ENCODE measurements around the gene MOSPD3. TPM values are rescaled to one million over a fixed set of nuclear protein-coding genes. Genes with fewer than 3 reads are reported as not detected.

Gene MOSPD3
- total RNA-seq, 1 donor from 2014 or later, result 17.5 TPM

DNA sequence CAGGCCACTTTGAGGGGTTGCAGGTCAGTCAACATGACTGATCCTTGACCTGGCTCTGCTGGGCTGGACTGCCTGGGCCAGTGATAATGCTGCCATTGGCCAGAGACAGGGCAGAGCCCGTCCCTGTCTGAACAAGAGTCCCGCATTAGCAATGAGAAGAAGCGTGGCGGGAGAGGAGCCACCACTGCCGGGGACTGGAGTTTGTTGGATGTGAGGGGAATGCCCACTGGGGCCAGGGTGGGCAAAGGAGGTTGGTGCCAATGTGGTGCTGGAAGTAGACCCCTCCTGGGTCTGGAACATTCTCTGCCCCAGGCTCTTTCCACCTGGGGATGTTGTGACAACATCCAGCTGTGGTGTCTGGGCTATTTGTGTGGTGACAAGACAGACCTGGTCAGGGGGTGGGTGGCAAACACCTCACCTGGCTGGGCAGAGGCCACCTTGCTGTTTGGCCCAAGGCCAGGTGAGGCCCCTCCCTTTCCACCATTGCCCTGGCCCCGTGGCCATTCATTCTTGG lies 46.3 kb upstream of the MOSPD3 start:
- peaks cover 3% of the 10 kb centered on the region for H3K4me1 Mint-ChIP-seq (ENCODE audit: low read depth)
- peaks cover 1% of the 10 kb centered on the region for H3K36me3 Mint-ChIP-seq (ENCODE audit: low read depth)
- H3K9me3 Mint-ChIP-seq (ENCODE audit: low read depth), result no peaks in the 10 kb centered on the region
- no peaks in the 10 kb centered on the region for H3K27me3 Mint-ChIP-seq (ENCODE audit: low read depth)
- H3K27ac Mint-ChIP-seq (ENCODE audit: unreplicated experiment), result no peak overlapping the region
- TF ChIP-seq, protein P1, sequence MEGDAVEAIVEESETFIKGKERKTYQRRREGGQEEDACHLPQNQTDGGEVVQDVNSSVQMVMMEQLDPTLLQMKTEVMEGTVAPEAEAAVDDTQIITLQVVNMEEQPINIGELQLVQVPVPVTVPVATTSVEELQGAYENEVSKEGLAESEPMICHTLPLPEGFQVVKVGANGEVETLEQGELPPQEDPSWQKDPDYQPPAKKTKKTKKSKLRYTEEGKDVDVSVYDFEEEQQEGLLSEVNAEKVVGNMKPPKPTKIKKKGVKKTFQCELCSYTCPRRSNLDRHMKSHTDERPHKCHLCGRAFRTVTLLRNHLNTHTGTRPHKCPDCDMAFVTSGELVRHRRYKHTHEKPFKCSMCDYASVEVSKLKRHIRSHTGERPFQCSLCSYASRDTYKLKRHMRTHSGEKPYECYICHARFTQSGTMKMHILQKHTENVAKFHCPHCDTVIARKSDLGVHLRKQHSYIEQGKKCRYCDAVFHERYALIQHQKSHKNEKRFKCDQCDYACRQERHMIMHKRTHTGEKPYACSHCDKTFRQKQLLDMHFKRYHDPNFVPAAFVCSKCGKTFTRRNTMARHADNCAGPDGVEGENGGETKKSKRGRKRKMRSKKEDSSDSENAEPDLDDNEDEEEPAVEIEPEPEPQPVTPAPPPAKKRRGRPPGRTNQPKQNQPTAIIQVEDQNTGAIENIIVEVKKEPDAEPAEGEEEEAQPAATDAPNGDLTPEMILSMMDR (IDR thresholded peaks at IDR 0.05), result no peak
- H3K4me3 Mint-ChIP-seq (ENCODE audit: unreplicated experiment), result no peak overlapping the region
- DNase-seq (ENCODE audit: low spot score), result no peak

DNA sequence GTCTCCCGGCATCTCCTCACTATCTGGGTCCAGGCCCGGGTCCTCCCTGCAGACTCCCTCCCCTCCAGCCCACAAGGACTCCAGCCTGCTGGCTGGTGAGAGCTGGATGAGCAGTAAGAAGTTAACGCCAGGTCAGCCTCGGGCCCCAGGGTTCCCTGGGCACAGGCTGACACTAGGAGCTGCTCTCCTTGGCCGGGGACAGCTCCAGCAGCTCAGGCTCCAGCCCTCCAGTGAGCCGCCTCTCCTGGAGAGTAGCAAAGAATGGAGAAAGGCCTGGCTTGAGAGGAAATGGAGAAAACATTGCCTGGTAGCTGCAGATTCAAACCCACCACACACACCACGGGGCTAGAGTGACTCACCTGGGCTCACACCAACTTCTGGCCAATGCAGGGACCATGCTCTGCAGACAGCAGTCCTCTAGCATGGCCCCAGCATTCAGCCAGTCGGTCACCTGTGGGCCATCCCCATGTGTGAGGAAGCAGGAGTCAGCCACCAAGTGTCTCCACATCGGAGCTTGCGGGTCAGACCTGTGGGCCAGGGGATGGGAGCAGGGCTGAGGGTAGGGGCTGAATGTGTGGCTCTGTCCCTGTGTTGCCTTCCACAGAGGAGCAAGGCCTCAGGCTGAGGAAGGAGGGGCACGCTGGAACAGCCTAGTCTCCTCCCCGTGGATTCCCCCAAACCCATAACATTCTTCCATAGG lies 45.2 kb upstream of the MOSPD3 start:
- Mint-ChIP-seq H3K9me3 (ENCODE audit: low read depth) (no peaks in the 10 kb centered on the region), H3K36me3 (ENCODE audit: low read depth) (peaks cover 1% of the 10 kb centered on the region), H3K27me3 (ENCODE audit: low read depth) (no peaks in the 10 kb centered on the region), H3K27ac (ENCODE audit: unreplicated experiment) (no peak overlapping the region), H3K4me1 (ENCODE audit: low read depth) (peaks cover 3% of the 10 kb centered on the region), H3K4me3 (ENCODE audit: unreplicated experiment) (no peak overlapping the region)
- TF ChIP-seq, protein P1 (IDR thresholded peaks at IDR 0.05), result no peak
- DNase-seq (ENCODE audit: low spot score), result no peak

DNA sequence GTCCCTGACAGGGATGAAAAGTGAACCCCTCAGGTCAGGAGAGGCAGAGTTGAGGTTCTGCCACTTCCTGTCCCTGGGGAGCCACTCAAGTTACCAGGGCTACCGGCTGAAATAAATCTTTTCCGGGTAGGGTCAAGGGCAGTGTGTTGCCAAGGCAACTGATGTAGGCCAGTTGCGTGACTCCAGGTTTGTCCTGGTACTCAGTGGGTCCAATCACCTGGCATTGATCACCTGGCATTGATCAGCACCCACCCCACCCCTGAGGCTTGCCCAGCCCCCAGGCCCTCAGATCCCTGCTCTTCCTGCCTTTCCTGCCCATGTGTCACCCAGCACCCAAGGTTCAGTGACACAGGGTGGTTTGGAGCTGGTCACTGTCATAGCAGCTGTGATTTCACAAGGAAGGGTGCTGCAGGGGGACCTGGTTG lies 44.6 kb upstream of the MOSPD3 start:
- Mint-ChIP-seq H3K27me3 (ENCODE audit: low read depth) (no peaks in the 10 kb centered on the region), H3K36me3 (ENCODE audit: low read depth) (peaks cover 1% of the 10 kb centered on the region)
- TF ChIP-seq, protein P1 (IDR thresholded peaks at IDR 0.05), result no peak

DNA sequence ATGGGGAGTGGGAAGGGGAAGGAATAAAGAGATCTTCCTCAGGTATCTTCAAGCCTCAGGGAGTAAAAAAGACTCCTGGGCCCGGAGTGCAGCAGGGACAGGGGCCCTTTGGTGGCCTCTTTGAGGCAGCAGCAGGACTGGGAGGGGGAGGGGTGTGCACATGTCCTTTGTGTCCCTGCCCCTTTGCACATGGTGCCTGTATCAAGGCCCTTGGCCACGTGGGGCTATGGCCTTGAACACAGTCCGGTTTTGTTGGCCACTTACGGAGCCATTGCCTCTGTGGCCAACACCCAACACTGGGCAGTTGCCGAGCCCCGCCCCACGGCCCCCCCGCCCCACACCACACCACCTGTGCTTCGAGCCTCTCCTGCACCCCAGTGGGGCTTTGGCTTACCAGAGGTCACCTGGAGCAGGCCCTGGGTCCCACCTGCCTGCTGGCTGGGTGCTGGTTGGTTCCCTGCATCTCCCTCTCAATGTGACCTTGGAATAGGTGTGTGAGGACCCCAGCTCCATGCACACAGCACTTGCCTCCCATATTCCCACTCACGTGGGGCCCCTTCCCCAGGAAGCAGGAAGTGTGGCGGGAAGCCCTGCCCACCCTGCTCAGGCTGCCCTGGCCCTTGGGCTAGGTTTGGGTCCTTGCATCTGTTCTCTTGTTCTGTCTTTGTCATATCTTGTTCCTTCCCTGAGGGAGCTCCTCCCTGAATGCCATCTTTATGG lies 44.0 kb upstream of the MOSPD3 start:
- Mint-ChIP-seq H3K27ac (ENCODE audit: unreplicated experiment) (no peak overlapping the region), H3K36me3 (ENCODE audit: low read depth) (peaks cover 1% of the 10 kb centered on the region), H3K9me3 (ENCODE audit: low read depth) (no peaks in the 10 kb centered on the region), H3K4me3 (ENCODE audit: unreplicated experiment) (no peak overlapping the region), H3K4me1 (ENCODE audit: low read depth) (peaks cover 3% of the 10 kb centered on the region), H3K27me3 (ENCODE audit: low read depth) (no peaks in the 10 kb centered on the region)
- no peak for DNase-seq (ENCODE audit: low spot score)
- TF ChIP-seq, protein P1 (IDR thresholded peaks at IDR 0.05), result no peak

More for the DNA sequence above, 44.6 kb upstream of the MOSPD3 start:
- Mint-ChIP-seq H3K9me3 (ENCODE audit: low read depth) (no peaks in the 10 kb centered on the region), H3K27ac (ENCODE audit: unreplicated experiment) (no peak overlapping the region), H3K4me3 (ENCODE audit: unreplicated experiment) (no peak overlapping the region), H3K4me1 (ENCODE audit: low read depth) (peaks cover 3% of the 10 kb centered on the region)
- DNase-seq (ENCODE audit: low spot score), result no peak
